Tongue (tissue), 2 donors: ENCODE results near the gene RAB2B. TPM values are rescaled to one million over a fixed set of nuclear protein-coding genes. Genes with fewer than 3 reads are reported as not detected.

Source experiments
- DNase-seq: peaks from one replicate; pipeline ENCODE4 v3.0.0-alpha.2; 2015
- total RNA-seq: library from RNA; depleted of rRNA; stranded (reverse); fragments of >200 nt; gene quantifications from one replicate; pipeline ENCODE4 v1.2.3, GENCODE V29; 2014

The RAB2B gene
- total RNA-seq, result 17.8 TPM

- peak; percentile 100 for DNase-seq
These were observed at the start of gene RAB2B, which contains the start of gene TOX4 for GRCh38 chr14:21476925-21477681. Gene RAB2B (minus strand): TSS chr14:21476959. CDS start chr14:21476872, 87 bp downstream. Gene TOX4 (plus strand): TSS chr14:21477195. CDS start chr14:21477279, 84 bp downstream.

- DNase-seq, result peak; percentile 94
These were observed 49.4 kb upstream of the RAB2B start, which contains the start of gene SALL2 for GRCh38 chr14:21525962-21526671. Gene SALL2 (minus strand): TSS chr14:21526346. CDS start chr14:21526127, 219 bp downstream.

GRCh38 chr14:21525571-21525961 lies 48.8 kb upstream of the RAB2B start:
- peak; percentile 44 for DNase-seq

GRCh38 chr14:21524575-21525490 lies 48.1 kb upstream of the RAB2B start:
- DNase-seq, result no peak

- no peak for DNase-seq
These were observed 46.4 kb upstream of the RAB2B start for GRCh38 chr14:21523203-21523602.

GRCh38 chr14:21521501-21521900 lies 44.7 kb upstream of the RAB2B start:
- DNase-seq, result no peak

GRCh38 chr14:21520767-21521166 lies 44.0 kb upstream of the RAB2B start:
- DNase-seq, result no peak

GRCh38 chr14:21518725-21519124 lies 42.0 kb upstream of the RAB2B start:
- no peak for DNase-seq

- DNase-seq, result no peak
These were observed 37.6 kb upstream of the RAB2B start for GRCh38 chr14:21514341-21514740.

- DNase-seq, result peak; percentile 99
These were observed 34.2 kb upstream of the RAB2B start, which contains the start of gene METTL3 for GRCh38 chr14:21510735-21511657. Gene METTL3 (minus strand): TSS chr14:21511340. CDS start chr14:21511223, 117 bp downstream.

- DNase-seq, result no peak
These were observed 32.8 kb upstream of the RAB2B start for GRCh38 chr14:21509432-21510143.

- no peak for DNase-seq
These were observed 29.8 kb upstream of the RAB2B start for GRCh38 chr14:21506557-21506956.

- DNase-seq, result no peak
These were observed 28.3 kb upstream of the RAB2B start for GRCh38 chr14:21505012-21505553.

GRCh38 chr14:21503376-21503775 lies 26.6 kb upstream of the RAB2B start:
- no peak for DNase-seq

GRCh38 chr14:21501568-21501967 lies 24.8 kb upstream of the RAB2B start:
- DNase-seq, result no peak

GRCh38 chr14:21498540-21499526 lies 22.1 kb upstream of the RAB2B start:
- peak; percentile 73 for DNase-seq

GRCh38 chr14:21496453-21496852 lies 19.7 kb upstream of the RAB2B start:
- no peak for DNase-seq

- DNase-seq, result no peak
These were observed 18.4 kb upstream of the RAB2B start for GRCh38 chr14:21494902-21495762.
